ENCODE measurements around the gene TAF10.

GRCh38 chr11:6611963-6612212 is 128 bp downstream of the TAF10 start:
- TF ChIP-seq EZH2 (IDR thresholded peaks at IDR 0.05) (no peak), POLR2AphosphoS5 (IDR thresholded peaks at IDR 0.05; ENCODE audit: borderline replicate concordance, low read depth, low read length) (no peak), FOXP2 (optimal IDR thresholded peaks at IDR 0.05; ENCODE audit: control extremely low read depth, extremely low read length, insufficient read depth) (no peak)
